ENCODE results near the gene MAN1A1.

MAN1A1 gene

GRCh38 chr6:119215885-119216590 is 133.5 kb downstream of the MAN1A1 start:
- H3K36me3 ChIP-seq (ENCODE audit: control insufficient read depth in 2 of 2, insufficient read depth in 1 of 2, low read length in 2 of 2): no peaks in the 10 kb centered on the region
- no peaks in the 10 kb centered on the region for H3K4me1 ChIP-seq (ENCODE audit: control insufficient read depth, insufficient read depth, low read length)
- CTCF ChIA-PET: no interaction called here
- H3K9me3 ChIP-seq (ENCODE audit: control insufficient read depth, insufficient read depth, low read depth, low read length): no peaks in the 10 kb centered on the region
- H3K27ac ChIP-seq (ENCODE audit: extremely low read depth, low read depth, low read length): no peak overlapping the region
- no peak overlapping the region for H3K4me3 ChIP-seq (ENCODE audit: low read depth, low read length)
- POLR2A ChIA-PET: no interaction called here
- TF ChIP-seq ZNF544 (tag by site-specific recombination; IDR thresholded peaks at IDR 0.05): no peak
- TF ChIP-seq ZNF692 (tag by site-specific recombination; IDR thresholded peaks at IDR 0.05): no peak
- TF ChIP-seq, protein P1, sequence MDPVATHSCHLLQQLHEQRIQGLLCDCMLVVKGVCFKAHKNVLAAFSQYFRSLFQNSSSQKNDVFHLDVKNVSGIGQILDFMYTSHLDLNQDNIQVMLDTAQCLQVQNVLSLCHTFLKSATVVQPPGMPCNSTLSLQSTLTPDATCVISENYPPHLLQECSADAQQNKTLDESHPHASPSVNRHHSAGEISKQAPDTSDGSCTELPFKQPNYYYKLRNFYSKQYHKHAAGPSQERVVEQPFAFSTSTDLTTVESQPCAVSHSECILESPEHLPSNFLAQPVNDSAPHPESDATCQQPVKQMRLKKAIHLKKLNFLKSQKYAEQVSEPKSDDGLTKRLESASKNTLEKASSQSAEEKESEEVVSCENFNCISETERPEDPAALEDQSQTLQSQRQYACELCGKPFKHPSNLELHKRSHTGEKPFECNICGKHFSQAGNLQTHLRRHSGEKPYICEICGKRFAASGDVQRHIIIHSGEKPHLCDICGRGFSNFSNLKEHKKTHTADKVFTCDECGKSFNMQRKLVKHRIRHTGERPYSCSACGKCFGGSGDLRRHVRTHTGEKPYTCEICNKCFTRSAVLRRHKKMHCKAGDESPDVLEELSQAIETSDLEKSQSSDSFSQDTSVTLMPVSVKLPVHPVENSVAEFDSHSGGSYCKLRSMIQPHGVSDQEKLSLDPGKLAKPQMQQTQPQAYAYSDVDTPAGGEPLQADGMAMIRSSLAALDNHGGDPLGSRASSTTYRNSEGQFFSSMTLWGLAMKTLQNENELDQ (tag by site-specific recombination; IDR thresholded peaks at IDR 0.05; ENCODE audit: low read depth): no peak
- TF ChIP-seq HOXA7 (CRISPR knock-in tag; IDR thresholded peaks at IDR 0.05; ENCODE audit: borderline replicate concordance): no peak
- no peak for TF ChIP-seq ZFHX2 (tag by site-specific recombination; conservative IDR thresholded peaks at IDR 0.05)
- no peak for TF ChIP-seq ZNF549 (tag by site-specific recombination; IDR thresholded peaks at IDR 0.05)
- no peak for TF ChIP-seq ZNF394 (tag by site-specific recombination; IDR thresholded peaks at IDR 0.05; ENCODE audit: borderline replicate concordance)
- no peak for TF ChIP-seq ZNF555 (tag by site-specific recombination; conservative IDR thresholded peaks at IDR 0.05)
- no peak for TF ChIP-seq ZNF10 (tag by site-specific recombination; IDR thresholded peaks at IDR 0.05)
- TF ChIP-seq ZNF223 (tag by site-specific recombination; IDR thresholded peaks at IDR 0.05): no peak
- TF ChIP-seq TRIM28 (IDR thresholded peaks at IDR 0.05; ENCODE audit: borderline replicate concordance, low read length): no peak
- TF ChIP-seq ZNF133 (tag by site-specific recombination; IDR thresholded peaks at IDR 0.05): no peak
- TF ChIP-seq ZBTB7A (tag by site-specific recombination; IDR thresholded peaks at IDR 0.05; ENCODE audit: low read depth): no peak

GRCh38 chr6:119215309-119215708 is 134.3 kb downstream of the MAN1A1 start:
- H3K36me3 ChIP-seq (ENCODE audit: control insufficient read depth in 2 of 2, insufficient read depth in 1 of 2, low read length in 2 of 2): no peaks in the 10 kb centered on the region
- H3K4me1 ChIP-seq (ENCODE audit: control insufficient read depth, insufficient read depth, low read length): no peaks in the 10 kb centered on the region
- CTCF ChIA-PET: no interaction called here
- no peaks in the 10 kb centered on the region for H3K9me3 ChIP-seq (ENCODE audit: control insufficient read depth, insufficient read depth, low read depth, low read length)
- H3K27ac ChIP-seq (ENCODE audit: extremely low read depth, low read depth, low read length): no peak overlapping the region
- POLR2A ChIA-PET: no interaction called here
- no peak overlapping the region for H3K4me3 ChIP-seq (ENCODE audit: low read depth, low read length)
- TF ChIP-seq ZNF133 (tag by site-specific recombination; IDR thresholded peaks at IDR 0.05) (no peak), ZIC2 (tag by site-specific recombination; IDR thresholded peaks at IDR 0.05) (no peak), ZBTB26 (tag by site-specific recombination; optimal IDR thresholded peaks at IDR 0.05) (no peak), ZNF514 (tag by site-specific recombination; IDR thresholded peaks at IDR 0.05) (no peak), ZNF677 (tag by site-specific recombination; IDR thresholded peaks at IDR 0.05) (no peak), ZNF16 (tag by site-specific recombination; IDR thresholded peaks at IDR 0.05; ENCODE audit: low read depth) (no peak), ZNF280C (tag by site-specific recombination; IDR thresholded peaks at IDR 0.05) (no peak), ZNF473 (tag by site-specific recombination; IDR thresholded peaks at IDR 0.05) (no peak), REST (tag by site-specific recombination; IDR thresholded peaks at IDR 0.05) (no peak), KLF8 (tag by site-specific recombination; IDR thresholded peaks at IDR 0.05) (no peak), WT1 (tag by site-specific recombination; IDR thresholded peaks at IDR 0.05) (no peak), ZNF488 (tag by site-specific recombination; IDR thresholded peaks at IDR 0.05) (no peak)

Measured in HEK293 (cell line).